Right lobe of liver (tissue), 6 donors: ENCODE results near the gene STH. TPM values are rescaled to one million over a fixed set of nuclear protein-coding genes. Genes with fewer than 3 reads are reported as not detected.

ENCODE experiments used
- ATAC-seq, 4 donors: fragments of 200-7000 bp; cut with Tn5 transposase; one replicate each; pipeline ENCODE4 v1.9.1; 2020; ENCODE audit warnings: mild to moderate bottlenecking in 4 of 4, moderate library complexity in 4 of 4
- DNase-seq, 3 donors: peaks; one replicate each; pipeline ENCODE4 v3.0.0-alpha.2; 2020
- H3K27ac ChIP-seq, 3 donors: fragments of 200-600 bp; one replicate each; pipeline ENCODE4 v1.8.0; 2022
- H3K27me3 ChIP-seq, 2 donors: fragments of 200-600 bp; one replicate each; pipeline ENCODE4 v1.8.0; 2022
- H3K36me3 ChIP-seq, 4 donors: fragments of 200-600 bp; sonication (generic) in 1 of 4; one replicate each; pipeline versions ENCODE4 v1.5.1 to v1.8.0; 2017 to 2022; ENCODE audit warnings: control low read depth in 1 of 4
- H3K4me1 ChIP-seq, 4 donors: fragments of 200-600 bp; sonication (generic) in 1 of 4; one replicate each; pipeline versions ENCODE4 v1.5.1 to v1.8.0; 2017 to 2022; ENCODE audit warnings: control low read depth in 1 of 4
- H3K4me3 ChIP-seq, 3 donors: fragments of 200-600 bp; one replicate each; pipeline ENCODE4 v1.8.0; 2022
- H3K9me3 ChIP-seq, 4 donors: fragments of 200-600 bp; sonication (generic) in 1 of 4; one replicate each; pipeline versions ENCODE4 v1.5.1 to v1.8.0; 2017 to 2022; ENCODE audit warnings: control low read depth in 1 of 4
- CTCF ChIP-seq, 4 donors: fragments of 200-600 bp in 3 of 4; fragments of 450-650 bp in 1 of 4; IDR thresholded peaks; one replicate each; pipeline versions ENCODE4 v1.5.1 to v1.8.0; 2016 to 2022; ENCODE audit warnings: antibody characterized with exemption in 4 of 4, mild to moderate bottlenecking in 2 of 4
- POLR2A ChIP-seq: fragments of 450-650 bp; IDR thresholded peaks from one replicate; pipeline ENCODE4 v1.6.1; 2017; ENCODE audit warnings: antibody characterized with exemption, mild to moderate bottlenecking
- WGBS: methylation state at CpG from one replicate; pipeline ENCODE4 v1.1.6; 2018; ENCODE audit warnings: low coverage, low lambda C conversion rate; ENCODE audit not compliant: insufficient coverage; ENCODE audit errors: missing lambda C conversion rate; 5-methylcytosine and 5-hydroxymethylcytosine counted together
- intact Hi-C, 2 donors: fragments of 100-400 bp; cut with DNase I; formaldehyde crosslinking; loops; one replicate each; pipeline versions ENCODE4 v1.11.2 to v1.14.1; 2022
- total RNA-seq, 6 experiments: library from RNA; depleted of rRNA in 2 of 6; stranded (reverse); fragments of >200 nt in 2 of 6; fragmentation: NEBNext Ultra II Directional in 3 of 6; extraction: Animal tissue kit (Norgen Biotek cat#: 25700) in 3 of 6; gene quantifications; one replicate each; pipeline versions ENCODE4 v1.1.0 to v1.2.4, GENCODE V29; 2016 to 2023
- donor health status: DM: no; HTN: yes; CAD: no.
- donor health status: DM: no; HTN: no; CAD: no.
- donor health status: DM: no; HTN: no; CAD: no.
- donor health status: DM: no; HTN: yes; CAD: no.
- donor health status: DM: no; HTN: yes; CAD: no.

The STH gene
- total RNA-seq, 6 experiments from 2014 or later, result not detected

- 70% methylated on average over 3 of the region's 4 CpGs for WGBS
- DNase-seq, result no peak
- no peak for ATAC-seq
- no peaks in the 10 kb centered on the region for H3K36me3 ChIP-seq
- H3K27me3 ChIP-seq, result no peaks in the 10 kb centered on the region
- intact Hi-C loops, result no loop called here
- H3K4me3 ChIP-seq, result no peak overlapping the region
- TF ChIP-seq POLR2A, result no peak
- TF ChIP-seq CTCF (IDR thresholded peaks at IDR 0.05), result no peak
- H3K9me3 ChIP-seq, result no peaks in the 10 kb centered on the region
- H3K27ac ChIP-seq, result no peak overlapping the region
- H3K4me1 ChIP-seq, result no peaks in the 10 kb centered on the region
Observed at GRCh38 chr17:45986056-45986455, 13.0 kb upstream of the STH start.

DNA sequence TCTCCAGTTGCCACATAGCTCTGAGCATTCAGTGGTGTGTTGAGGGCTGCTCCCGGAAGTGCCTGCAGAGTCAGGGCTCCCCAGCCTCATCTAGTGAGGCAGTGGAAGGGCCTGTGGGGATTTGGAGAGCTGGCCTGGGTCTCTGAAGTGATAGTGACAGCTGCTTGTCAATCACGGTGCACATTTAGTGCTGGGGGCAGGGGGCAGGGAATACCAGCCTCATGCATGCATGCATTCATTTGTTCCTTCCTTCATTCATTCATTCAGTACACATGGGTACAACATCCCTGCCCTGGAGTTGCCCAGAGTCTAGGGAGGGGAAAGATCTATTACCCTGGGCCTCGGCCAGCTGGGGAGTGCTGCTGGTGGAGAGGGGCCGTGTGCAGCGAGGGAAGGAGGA, 11.3 kb upstream of the STH start:
- Histone ChIP-seq H3K27ac (no peak overlapping the region), H3K27me3 (no peaks in the 10 kb centered on the region), H3K4me3 (no peak overlapping the region), H3K4me1 (no peaks in the 10 kb centered on the region), H3K36me3 (no peaks in the 10 kb centered on the region), H3K9me3 (no peaks in the 10 kb centered on the region)
- 83% methylated on average over 1 of the region's 5 CpGs for WGBS
- ATAC-seq (no peak), DNase-seq (no peak)
- intact Hi-C loops, result no loop called here
- TF ChIP-seq CTCF (IDR thresholded peaks at IDR 0.05), result no peak
- no peak for TF ChIP-seq POLR2A

DNA sequence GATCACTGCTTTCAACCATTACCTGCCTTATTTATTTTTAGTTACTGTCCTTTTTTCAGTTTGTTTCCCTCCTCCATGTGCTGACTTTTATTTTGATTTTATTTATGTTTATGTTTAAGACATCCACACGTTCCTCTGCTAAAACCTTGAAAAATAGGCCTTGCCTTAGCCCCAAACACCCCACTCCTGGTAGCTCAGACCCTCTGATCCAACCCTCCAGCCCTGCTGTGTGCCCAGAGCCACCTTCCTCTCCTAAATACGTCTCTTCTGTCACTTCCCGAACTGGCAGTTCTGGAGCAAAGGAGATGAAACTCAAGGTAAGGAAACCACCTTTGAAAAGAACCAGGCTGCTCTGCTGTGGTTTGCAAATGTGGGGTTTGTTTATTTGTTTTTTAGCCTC, 9.3 kb upstream of the STH start:
- no peak overlapping the region for H3K4me3 ChIP-seq
- no peaks in the 10 kb centered on the region for H3K36me3 ChIP-seq
- no peak for TF ChIP-seq POLR2A
- TF ChIP-seq CTCF (IDR thresholded peaks at IDR 0.05), result no peak
- no peak overlapping the region for H3K27ac ChIP-seq
- intact Hi-C loops, result no loop called here
- H3K9me3 ChIP-seq, result no peaks in the 10 kb centered on the region
- no peaks in the 10 kb centered on the region for H3K4me1 ChIP-seq
- ATAC-seq (no peak), DNase-seq (no peak)
- H3K27me3 ChIP-seq, result no peaks in the 10 kb centered on the region
- WGBS, result 73% methylated on average over 3 of the region's 3 CpGs

DNA sequence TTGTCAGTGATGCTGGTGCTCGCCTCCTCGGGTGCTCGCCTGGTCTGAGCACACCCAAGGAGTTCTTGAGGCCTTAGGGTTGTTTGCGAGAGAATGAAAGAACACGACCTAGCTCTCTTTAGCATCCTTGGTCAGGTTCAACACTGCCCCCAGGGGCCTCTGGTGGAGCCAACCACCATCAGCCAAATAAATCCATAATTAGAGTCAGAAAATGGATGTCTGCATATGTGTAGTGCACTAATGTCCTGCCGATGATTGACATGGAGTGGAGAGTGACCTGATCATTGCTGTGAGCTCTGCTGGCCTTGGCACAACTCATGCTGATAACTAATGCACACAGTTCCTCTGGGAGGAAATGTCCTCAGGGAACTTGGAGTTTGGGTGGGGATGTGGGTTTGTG, 8.2 kb upstream of the STH start:
- Histone ChIP-seq H3K9me3 (no peaks in the 10 kb centered on the region), H3K27ac (no peak overlapping the region), H3K36me3 (no peaks in the 10 kb centered on the region), H3K4me1 (no peaks in the 10 kb centered on the region), H3K4me3 (no peak overlapping the region), H3K27me3 (no peaks in the 10 kb centered on the region)
- no peak for DNase-seq
- intact Hi-C loops, result no loop called here
- no peak for ATAC-seq
- 75% methylated on average over 2 of the region's 6 CpGs for WGBS
- no peak for TF ChIP-seq POLR2A
- no peak for TF ChIP-seq CTCF (IDR thresholded peaks at IDR 0.05)

DNA sequence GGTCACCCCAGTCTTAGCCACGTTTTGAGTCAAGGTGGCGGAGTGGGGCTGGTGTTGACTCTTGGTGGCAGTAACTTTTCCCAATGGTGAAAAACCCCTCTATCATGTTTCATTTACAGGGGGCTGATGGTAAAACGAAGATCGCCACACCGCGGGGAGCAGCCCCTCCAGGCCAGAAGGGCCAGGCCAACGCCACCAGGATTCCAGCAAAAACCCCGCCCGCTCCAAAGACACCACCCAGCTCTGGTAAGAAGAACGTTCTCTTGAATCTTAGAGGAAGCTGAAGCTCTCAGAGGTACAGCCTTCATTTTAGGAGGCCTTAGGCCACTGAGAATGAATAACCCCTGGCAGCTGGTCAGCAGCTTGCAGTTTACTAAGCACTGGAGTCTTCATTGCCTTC, 7.7 kb upstream of the STH start:
- DNase-seq (no peak), ATAC-seq (no peak)
- no peak for TF ChIP-seq CTCF (IDR thresholded peaks at IDR 0.05)
- no peak for TF ChIP-seq POLR2A
- Histone ChIP-seq H3K4me1 (no peaks in the 10 kb centered on the region), H3K4me3 (no peak overlapping the region), H3K9me3 (no peaks in the 10 kb centered on the region), H3K27me3 (no peaks in the 10 kb centered on the region), H3K36me3 (no peaks in the 10 kb centered on the region), H3K27ac (no peak overlapping the region)
- intact Hi-C loops, result no loop called here
- WGBS, result no CpG with 5 or more reads among the region's 10 CpGs
